Endothelial cell of hepatic sinusoid (primary cell): ENCODE measurements around the gene MAPK9.

Source experiments
- in situ Hi-C: cut with HindIII; loops from 2 replicates; pipeline ENCODE4 v1.10.0; 2017; ENCODE audit warnings: low sequenced_read_pairs

MAPK9 gene

GRCh38 chr5:180208435-180209081, 83.3 kb downstream of the MAPK9 start:
- in situ Hi-C loops, result no loop called here

GRCh38 chr5:180208038-180208434, 83.8 kb downstream of the MAPK9 start:
- in situ Hi-C loops, result no loop called here

- in situ Hi-C loops, result no loop called here
These were observed 84.3 kb downstream of the MAPK9 start for GRCh38 chr5:180207593-180207992.

GRCh38 chr5:180206993-180207392, 84.9 kb downstream of the MAPK9 start:
- in situ Hi-C loops, result no loop called here

GRCh38 chr5:180205916-180206315, 86.0 kb downstream of the MAPK9 start:
- in situ Hi-C loops, result no loop called here

GRCh38 chr5:180204276-180204819, 87.5 kb downstream of the MAPK9 start:
- in situ Hi-C loops, result no loop called here

GRCh38 chr5:180202939-180203573, 88.8 kb downstream of the MAPK9 start:
- in situ Hi-C loops, result no loop called here

- in situ Hi-C loops, result no loop called here
These were observed 90.6 kb downstream of the MAPK9 start for GRCh38 chr5:180201051-180201987.

- in situ Hi-C loops, result no loop called here
These were observed 92.5 kb downstream of the MAPK9 start for GRCh38 chr5:180199390-180199789.

- in situ Hi-C loops, result no loop called here
These were observed 93.7 kb downstream of the MAPK9 start for GRCh38 chr5:180198208-180198607.

- in situ Hi-C loops, result no loop called here
These were observed 94.7 kb downstream of the MAPK9 start for GRCh38 chr5:180197016-180197702.

- in situ Hi-C loops, result no loop called here
These were observed 97.2 kb downstream of the MAPK9 start for GRCh38 chr5:180194410-180195345.

GRCh38 chr5:180193749-180194375, 98.0 kb downstream of the MAPK9 start:
- in situ Hi-C loops, result no loop called here

- in situ Hi-C loops, result no loop called here
These were observed 100.2 kb downstream of the MAPK9 start for GRCh38 chr5:180191716-180192115.

GRCh38 chr5:180187767-180188166, 104.1 kb downstream of the MAPK9 start:
- in situ Hi-C loops, result no loop called here
